Skeletal muscle tissue (tissue), 4 donors: ENCODE measurements around the gene RBKS. TPM values are rescaled to one million over a fixed set of nuclear protein-coding genes. Genes with fewer than 3 reads are reported as not detected.

Experiments used
- H3K27ac ChIP-seq: one replicate; pipeline ENCODE4 v1.7.0; 2013; ENCODE audit warnings: mild to moderate bottlenecking, low read depth, low read length, inconsistent platforms
- H3K27me3 ChIP-seq, 3 donors: one replicate each; pipeline ENCODE4 v1.7.0; 2013; ENCODE audit warnings: low read length in 3 of 3; ENCODE audit not compliant: control insufficient read depth in 3 of 3, insufficient read depth in 3 of 3
- H3K36me3 ChIP-seq, 3 donors: one replicate each; pipeline ENCODE4 v1.7.0; 2013; ENCODE audit warnings: low read length in 3 of 3; ENCODE audit not compliant: control insufficient read depth in 3 of 3, insufficient read depth in 3 of 3
- H3K4me1 ChIP-seq, 3 donors: one replicate each; pipeline ENCODE4 v1.7.0; 2013; ENCODE audit warnings: low read length in 3 of 3, mild to moderate bottlenecking in 3 of 3; ENCODE audit not compliant: control insufficient read depth in 3 of 3, insufficient read depth in 3 of 3
- H3K4me3 ChIP-seq, 3 donors: one replicate each; pipeline ENCODE4 v1.7.0; 2013; ENCODE audit warnings: low read length in 3 of 3
- H3K9ac ChIP-seq, 3 donors: one replicate each; pipeline ENCODE4 v1.7.0; 2013; ENCODE audit warnings: low read length in 3 of 3, mild to moderate bottlenecking in 3 of 3, moderate library complexity in 2 of 3, low read depth in 1 of 3
- H3K9me3 ChIP-seq, 3 donors: one replicate each; pipeline ENCODE4 v1.7.0; 2013; ENCODE audit warnings: low read length in 3 of 3; ENCODE audit not compliant: control insufficient read depth in 3 of 3
- total RNA-seq: library from RNA; depleted of rRNA; stranded (reverse); fragments of >200 nt; gene quantifications from one replicate; pipeline ENCODE4 v1.2.3, GENCODE V29; 2014
- donor health status: Osteomylitis.

The RBKS gene
- total RNA-seq, 1 donor from 2014 or later, result 2.1 TPM

- Histone ChIP-seq H3K9ac (no peak overlapping the region), H3K9me3 (no peaks in the 10 kb centered on the region), H3K4me3 (no peak overlapping the region), H3K4me1 (no peaks in the 10 kb centered on the region), H3K36me3 (no peaks in the 10 kb centered on the region), H3K27me3 (no peaks in the 10 kb centered on the region), H3K27ac (no peak overlapping the region)
Observed at GRCh38 chr2:27860111-27860510, 30.1 kb downstream of the RBKS start.

GRCh38 chr2:27857417-27858172 lies 32.6 kb downstream of the RBKS start:
- Histone ChIP-seq H3K9me3 (no peaks in the 10 kb centered on the region), H3K27ac (no peak overlapping the region), H3K4me3 (no peak overlapping the region), H3K36me3 (no peaks in the 10 kb centered on the region), H3K27me3 (no peaks in the 10 kb centered on the region), H3K4me1 (peaks cover 2 to 4% (median 3%) of the 10 kb centered on the region in 3 donors), H3K9ac (no peak overlapping the region)

- H3K4me1 ChIP-seq, result peaks cover 2 to 4% (median 3%) of the 10 kb centered on the region in 3 donors
- H3K4me3 ChIP-seq, result no peak overlapping the region
- H3K36me3 ChIP-seq, result no peaks in the 10 kb centered on the region
- no peaks in the 10 kb centered on the region for H3K27me3 ChIP-seq
- no peak overlapping the region for H3K9ac ChIP-seq
- no peaks in the 10 kb centered on the region for H3K9me3 ChIP-seq
- no peak overlapping the region for H3K27ac ChIP-seq
Observed at GRCh38 chr2:27856956-27857355, 33.2 kb downstream of the RBKS start.

- Histone ChIP-seq H3K27ac (no peak overlapping the region), H3K36me3 (no peaks in the 10 kb centered on the region), H3K4me3 (no peak overlapping the region), H3K9me3 (no peaks in the 10 kb centered on the region), H3K27me3 (no peaks in the 10 kb centered on the region), H3K9ac (no peak overlapping the region), H3K4me1 (peaks cover 2 to 4% (median 3%) of the 10 kb centered on the region in 3 donors)
Observed at GRCh38 chr2:27856386-27856785, 33.8 kb downstream of the RBKS start.

- peaks cover 2 to 4% (median 3%) of the 10 kb centered on the region in 3 donors for H3K4me1 ChIP-seq
- H3K4me3 ChIP-seq, result no peak overlapping the region
- no peaks in the 10 kb centered on the region for H3K36me3 ChIP-seq
- H3K9me3 ChIP-seq, result no peaks in the 10 kb centered on the region
- no peak overlapping the region for H3K9ac ChIP-seq
- H3K27me3 ChIP-seq, result no peaks in the 10 kb centered on the region
- H3K27ac ChIP-seq, result no peak overlapping the region
Observed at GRCh38 chr2:27855476-27855875, 34.7 kb downstream of the RBKS start.

GRCh38 chr2:27854229-27854862 lies 35.8 kb downstream of the RBKS start:
- Histone ChIP-seq H3K4me3 (no peak overlapping the region), H3K9me3 (no peaks in the 10 kb centered on the region), H3K4me1 (peaks cover 2 to 8% (median 7%) of the 10 kb centered on the region in 3 donors), H3K27ac (no peak overlapping the region), H3K27me3 (no peaks in the 10 kb centered on the region), H3K9ac (no peak overlapping the region), H3K36me3 (no peaks in the 10 kb centered on the region)

GRCh38 chr2:27852691-27853090 lies 37.5 kb downstream of the RBKS start:
- H3K4me3 ChIP-seq, result no peak overlapping the region
- no peaks in the 10 kb centered on the region for H3K36me3 ChIP-seq
- H3K4me1 ChIP-seq, result peaks cover 2 to 8% (median 7%) of the 10 kb centered on the region in 3 donors
- H3K9me3 ChIP-seq, result no peaks in the 10 kb centered on the region
- no peak overlapping the region for H3K27ac ChIP-seq
- no peaks in the 10 kb centered on the region for H3K27me3 ChIP-seq
- H3K9ac ChIP-seq, result no peak overlapping the region

- H3K9me3 ChIP-seq, result no peaks in the 10 kb centered on the region
- H3K4me3 ChIP-seq, result no peak overlapping the region
- H3K36me3 ChIP-seq, result no peaks in the 10 kb centered on the region
- H3K27ac ChIP-seq, result peak overlapping the region; percentile 21
- H3K27me3 ChIP-seq, result no peaks in the 10 kb centered on the region
- peaks cover 7 to 17% (median 13%) of the 10 kb centered on the region in 3 donors for H3K4me1 ChIP-seq
- H3K9ac ChIP-seq, result no peak overlapping the region
Observed at GRCh38 chr2:27849558-27850205, 40.5 kb downstream of the RBKS start.

- H3K27me3 ChIP-seq, result no peaks in the 10 kb centered on the region
- H3K4me3 ChIP-seq, result no peak overlapping the region
- H3K9ac ChIP-seq, result no peak overlapping the region
- no peaks in the 10 kb centered on the region for H3K36me3 ChIP-seq
- no peaks in the 10 kb centered on the region for H3K9me3 ChIP-seq
- no peak overlapping the region for H3K27ac ChIP-seq
- H3K4me1 ChIP-seq, result peaks cover 13 to 19% (median 15%) of the 10 kb centered on the region in 3 donors
Observed at GRCh38 chr2:27847333-27847732, 42.9 kb downstream of the RBKS start.

GRCh38 chr2:27844821-27845255 lies 45.3 kb downstream of the RBKS start:
- H3K9ac ChIP-seq, result no peak overlapping the region
- peaks cover 13 to 19% (median 15%) of the 10 kb centered on the region in 3 donors for H3K4me1 ChIP-seq
- H3K27me3 ChIP-seq, result no peaks in the 10 kb centered on the region
- H3K36me3 ChIP-seq, result no peaks in the 10 kb centered on the region
- H3K4me3 ChIP-seq, result no peak overlapping the region
- H3K27ac ChIP-seq, result peak overlapping the region; percentile 16
- H3K9me3 ChIP-seq, result no peaks in the 10 kb centered on the region
